HG03571 (cell line): ENCODE measurements around the gene NACC1.

Experiments used
- ATAC-seq: cut with Tn5 transposase; IDR thresholded peaks from one replicate; pipeline ENCODE4 v1.9.1; 2021; ENCODE audit not compliant: unreplicated experiment

The NACC1 gene

DNA sequence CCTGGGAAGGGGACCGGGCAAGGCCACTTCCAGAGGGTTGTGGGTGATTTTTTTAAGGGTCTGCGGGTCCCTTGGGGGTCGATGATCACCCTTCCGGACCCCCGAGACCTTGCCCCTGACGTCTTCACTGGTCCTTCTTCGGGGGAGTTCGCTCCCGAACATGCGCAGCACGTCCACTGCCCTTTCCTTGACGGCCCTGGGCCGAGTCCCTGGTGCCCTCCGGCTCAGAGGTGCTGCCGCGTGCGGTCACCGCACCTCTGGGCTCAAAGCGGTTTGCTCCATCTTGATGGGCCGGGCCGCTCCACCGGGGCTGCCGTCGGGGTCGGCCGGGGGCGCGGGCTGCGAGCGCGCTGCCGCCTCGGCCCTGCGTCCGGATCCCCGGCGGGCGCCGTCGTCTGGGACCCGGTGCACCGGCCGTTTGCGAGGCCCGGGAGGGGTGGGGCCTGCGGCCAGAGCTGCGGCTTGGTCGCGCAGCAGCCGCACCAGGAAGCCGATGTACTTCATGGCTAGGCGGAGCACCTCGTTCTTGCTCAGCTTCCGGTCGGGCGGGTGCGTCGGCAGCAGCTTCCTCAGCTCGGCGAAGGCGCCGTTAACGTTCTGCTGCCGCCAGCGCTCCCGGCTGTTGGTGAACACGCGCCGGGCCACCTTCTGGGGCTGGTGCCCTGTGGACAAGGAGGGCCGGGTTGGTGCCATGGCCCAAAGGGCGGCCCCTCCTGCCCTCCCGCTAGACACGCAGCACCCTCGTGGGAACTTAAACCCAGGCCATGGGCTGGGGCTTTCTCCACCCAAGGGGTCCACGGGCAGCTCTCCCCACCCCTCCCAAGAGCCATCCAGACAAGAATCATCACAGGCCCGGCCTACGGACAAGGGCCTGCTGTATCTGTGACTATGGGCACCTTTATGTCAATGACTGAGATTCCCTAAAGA lies 18.7 kb upstream of the NACC1 start:
- ATAC-seq = no peak

GRCh38 chr19:13100031-13100588 lies 18.0 kb upstream of the NACC1 start:
- ATAC-seq = no peak

- no peak for ATAC-seq
Observed at GRCh38 chr19:13100841-13101589, 17.0 kb upstream of the NACC1 start.

DNA sequence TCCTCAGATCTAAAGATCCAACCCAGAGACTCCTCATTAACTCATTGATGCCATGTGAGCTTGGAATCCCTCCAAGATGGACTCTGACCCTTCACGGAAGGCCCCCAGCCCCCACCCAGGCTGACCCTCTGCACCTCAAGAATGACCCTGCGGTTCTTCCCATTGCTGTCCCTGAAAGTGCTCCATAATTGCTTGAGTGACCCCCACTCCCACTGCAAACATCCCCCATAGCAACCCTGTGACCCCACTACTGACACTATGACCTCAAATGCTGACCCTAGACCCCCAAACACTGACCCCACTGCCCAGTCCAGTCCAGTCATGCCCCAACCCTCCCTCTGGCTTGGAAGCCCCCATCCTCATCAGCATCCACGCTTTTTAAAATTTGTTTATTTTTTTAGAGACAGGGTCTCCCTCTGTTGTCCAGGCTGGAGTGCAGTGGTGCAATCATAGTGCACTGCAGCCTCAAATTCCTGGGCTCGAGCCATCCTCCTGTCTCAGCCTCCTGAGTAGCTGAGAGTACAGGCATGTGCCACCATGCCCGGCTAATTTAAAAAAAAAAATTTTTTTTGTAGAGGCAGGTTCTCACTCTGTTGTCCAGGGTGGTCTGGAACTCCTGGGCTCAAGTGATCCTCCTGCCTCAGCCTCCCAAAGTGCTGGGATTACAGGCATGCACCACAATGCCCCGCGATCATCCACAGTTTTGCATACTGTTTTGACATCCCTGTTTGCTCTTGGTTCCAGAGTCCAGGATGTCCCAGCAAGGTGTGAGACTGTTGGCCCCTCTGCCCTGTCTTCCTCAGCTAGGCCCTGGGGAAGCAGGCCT lies 16.3 kb upstream of the NACC1 start:
- no peak for ATAC-seq

GRCh38 chr19:13102416-13102665 lies 15.7 kb upstream of the NACC1 start:
- no peak for ATAC-seq

DNA sequence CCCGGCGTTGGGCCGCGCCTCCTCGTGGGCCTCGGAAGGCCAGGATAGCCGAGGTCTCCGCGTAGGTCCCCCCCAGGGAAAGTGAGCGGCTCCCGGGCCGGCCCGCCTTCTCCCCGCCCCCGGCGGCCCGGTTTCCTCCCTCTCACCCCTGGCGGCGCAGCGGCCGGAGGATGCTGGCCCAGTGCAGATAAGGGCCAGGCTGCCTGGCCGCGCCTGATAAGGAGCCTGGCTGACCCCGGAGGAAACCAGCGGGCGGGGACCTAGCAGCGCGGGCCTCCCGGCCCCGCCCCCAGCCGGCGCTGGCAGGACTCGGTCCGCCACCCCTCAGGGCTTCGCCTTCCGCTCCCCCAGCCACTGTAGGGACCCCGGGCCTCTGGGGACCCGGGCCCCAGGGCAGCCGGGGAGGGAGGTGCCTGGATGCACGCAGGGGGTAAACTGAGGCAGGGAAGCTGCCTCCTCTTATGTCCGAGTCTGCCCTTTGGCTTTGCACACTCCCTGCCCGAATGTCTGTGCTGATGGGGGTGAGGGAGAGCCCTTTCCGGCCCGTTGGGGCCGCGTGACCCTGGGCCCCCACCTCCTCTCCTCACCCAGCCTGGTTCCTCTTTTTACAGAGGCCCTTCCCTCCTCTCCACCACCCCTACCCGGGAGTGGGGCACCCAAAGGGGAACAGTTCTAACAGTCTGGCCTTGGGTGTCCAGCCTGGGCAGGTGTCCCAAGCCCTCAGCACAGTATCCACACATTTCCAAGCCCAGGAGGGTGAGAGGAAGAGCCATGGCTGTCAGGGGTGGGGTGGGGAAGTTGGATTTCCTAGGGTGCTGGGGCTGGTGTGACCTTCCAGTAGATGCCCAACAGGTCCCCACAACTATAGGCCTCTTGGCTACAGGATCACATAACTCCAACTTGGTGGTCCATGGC lies 15.1 kb upstream of the NACC1 start, which contains the start of gene LYL1:
TSS of gene LYL1 (minus strand) at position 193 of the 915 bp plus-strand sequence. CDS start 1,687 bp downstream, outside the sequence.
- ATAC-seq = peak; percentile 42

DNA sequence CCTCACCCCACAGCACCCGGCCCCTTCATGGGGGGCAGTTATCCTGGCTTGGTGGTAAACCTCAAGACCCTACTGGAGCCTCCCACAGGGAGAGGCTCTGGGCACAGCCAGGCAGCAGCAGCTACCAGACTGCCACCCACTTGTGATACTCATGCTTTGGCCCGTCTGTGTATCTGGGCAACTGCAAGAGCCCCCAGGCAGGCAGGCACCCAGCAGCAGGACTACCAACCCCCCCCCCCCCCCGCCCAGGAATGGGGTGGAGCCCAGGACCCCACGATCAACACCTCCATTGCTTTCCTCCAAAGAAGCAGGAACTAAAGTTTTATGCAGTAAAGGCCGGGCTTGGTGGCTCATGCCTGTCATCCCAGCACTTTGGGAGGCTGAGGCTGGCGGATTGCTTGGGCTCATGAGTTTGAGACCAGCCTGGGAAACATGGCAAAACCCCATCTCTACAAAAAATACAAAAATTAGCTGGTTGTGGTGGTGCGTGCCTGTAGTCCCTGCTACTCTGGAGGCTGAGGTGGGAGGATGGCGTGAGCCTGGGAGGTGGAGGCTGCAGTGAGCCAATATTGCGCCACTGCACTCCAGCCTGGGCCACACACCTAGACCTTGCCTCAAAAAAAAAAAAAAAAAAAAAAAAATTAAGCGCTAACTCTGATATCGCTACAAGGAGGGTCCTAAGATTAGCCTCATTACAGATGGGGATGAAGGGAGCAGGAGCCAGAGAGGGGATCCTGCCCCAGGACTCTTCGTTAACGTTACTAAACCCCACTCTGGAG lies 14.3 kb upstream of the NACC1 start:
- ATAC-seq = no peak

GRCh38 chr19:13104360-13104847 lies 13.7 kb upstream of the NACC1 start:
- ATAC-seq = peak; percentile 28

DNA sequence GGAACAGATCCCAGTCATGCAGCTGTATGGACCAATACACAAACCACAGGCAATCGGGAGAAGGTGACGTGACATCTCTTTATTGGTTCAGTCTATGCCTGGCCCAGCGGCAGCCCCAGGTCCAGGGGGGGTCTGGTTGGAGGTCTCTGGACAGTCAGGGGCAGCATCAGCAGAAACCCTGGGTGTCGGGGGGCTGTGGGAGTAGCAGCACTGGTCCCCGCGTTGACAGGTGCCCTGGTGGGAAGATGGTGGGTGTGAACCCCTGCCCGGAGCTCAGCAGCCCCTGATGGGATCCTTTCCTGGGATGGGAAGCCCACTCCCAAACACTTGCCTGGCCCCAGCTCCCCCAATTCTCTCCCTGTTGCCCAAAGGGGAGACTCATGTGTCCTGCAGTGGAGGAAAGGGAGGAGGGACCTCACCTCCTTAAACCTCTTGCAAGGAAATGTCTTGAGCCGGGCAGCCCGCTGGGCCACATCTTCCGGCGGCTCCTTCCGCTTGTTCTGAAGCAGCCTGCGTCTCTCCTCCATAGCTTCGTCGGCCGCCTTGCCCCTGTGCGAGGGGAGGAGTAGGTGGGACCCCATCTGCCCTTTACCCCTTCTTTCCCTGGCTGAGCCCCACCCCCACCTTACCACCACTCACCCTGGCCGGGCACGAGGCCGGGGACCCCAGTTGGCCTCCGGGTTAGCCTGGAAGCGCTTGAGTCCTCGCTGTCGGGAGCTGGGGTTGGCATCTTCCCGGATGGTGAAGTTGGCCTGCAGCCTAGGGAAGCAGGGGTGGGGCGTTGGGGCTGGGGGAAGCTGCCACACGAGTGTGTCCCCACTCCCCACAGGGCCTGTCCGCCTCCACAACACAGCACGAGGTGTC lies 13.0 kb upstream of the NACC1 start:
- no peak for ATAC-seq

- no peak for ATAC-seq
Observed at GRCh38 chr19:13109361-13110098, 8.5 kb upstream of the NACC1 start.

DNA sequence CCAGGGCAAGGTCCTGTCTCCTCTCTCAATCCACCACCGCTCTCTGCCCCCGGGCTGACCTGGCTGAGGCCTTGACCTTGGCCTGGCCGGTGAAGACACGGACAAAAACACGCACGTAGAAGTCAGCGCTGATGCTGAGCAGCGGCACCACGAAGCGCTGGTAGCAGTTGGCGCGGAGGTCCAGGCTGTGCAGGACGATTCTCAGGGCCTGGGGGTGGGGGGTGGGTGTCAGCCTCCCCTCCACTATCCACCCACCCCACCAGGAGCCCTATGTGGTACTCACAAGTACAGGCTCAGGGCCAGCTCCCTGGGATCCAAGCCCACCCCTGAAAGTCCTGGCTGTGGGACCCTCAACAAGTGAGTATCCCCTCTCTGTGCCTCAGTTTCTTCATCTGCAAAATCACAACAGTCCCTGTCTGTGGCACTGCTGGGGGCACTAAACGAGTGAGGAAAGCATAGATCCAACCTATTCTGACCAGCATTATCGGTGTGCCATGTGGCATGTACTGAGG lies 7.9 kb upstream of the NACC1 start:
- no peak for ATAC-seq

DNA sequence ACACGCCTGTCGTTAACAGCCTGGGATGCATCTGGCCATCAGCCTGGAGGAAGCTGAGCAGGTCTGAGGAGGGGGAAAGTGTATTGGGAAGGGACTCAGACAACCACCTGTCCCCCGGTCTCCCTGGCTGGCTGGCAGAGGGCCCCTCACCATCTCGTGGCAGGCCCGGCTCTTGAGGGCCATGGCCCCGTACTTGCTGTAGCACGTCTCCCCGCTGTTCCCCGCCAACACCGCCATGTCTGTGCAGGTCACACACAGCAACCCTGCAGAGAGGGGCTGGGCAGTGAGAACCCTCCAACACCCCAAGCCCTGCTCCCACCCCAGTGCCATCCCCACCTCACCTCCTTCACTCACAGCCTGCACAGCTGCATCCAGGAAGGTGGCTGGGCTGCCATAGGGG lies 5.5 kb upstream of the NACC1 start:
- no peak for ATAC-seq

DNA sequence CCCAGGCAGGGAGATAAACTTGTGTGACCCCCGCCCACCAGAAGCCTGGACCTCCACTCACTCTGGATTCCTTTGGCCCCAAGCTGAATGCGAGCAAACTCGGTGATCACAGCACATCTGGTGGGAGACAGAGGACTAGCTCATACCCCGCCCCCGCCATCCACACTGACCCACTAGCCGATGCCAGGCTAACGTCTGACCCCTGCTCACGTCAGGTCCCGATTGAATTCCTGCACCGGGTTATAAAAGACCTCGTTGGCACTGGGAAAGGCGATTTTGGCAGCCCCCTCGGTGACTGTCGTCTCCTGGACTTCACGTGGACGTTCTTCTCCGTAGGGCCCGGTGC lies 2.2 kb upstream of the NACC1 start:
- no peak for ATAC-seq

DNA sequence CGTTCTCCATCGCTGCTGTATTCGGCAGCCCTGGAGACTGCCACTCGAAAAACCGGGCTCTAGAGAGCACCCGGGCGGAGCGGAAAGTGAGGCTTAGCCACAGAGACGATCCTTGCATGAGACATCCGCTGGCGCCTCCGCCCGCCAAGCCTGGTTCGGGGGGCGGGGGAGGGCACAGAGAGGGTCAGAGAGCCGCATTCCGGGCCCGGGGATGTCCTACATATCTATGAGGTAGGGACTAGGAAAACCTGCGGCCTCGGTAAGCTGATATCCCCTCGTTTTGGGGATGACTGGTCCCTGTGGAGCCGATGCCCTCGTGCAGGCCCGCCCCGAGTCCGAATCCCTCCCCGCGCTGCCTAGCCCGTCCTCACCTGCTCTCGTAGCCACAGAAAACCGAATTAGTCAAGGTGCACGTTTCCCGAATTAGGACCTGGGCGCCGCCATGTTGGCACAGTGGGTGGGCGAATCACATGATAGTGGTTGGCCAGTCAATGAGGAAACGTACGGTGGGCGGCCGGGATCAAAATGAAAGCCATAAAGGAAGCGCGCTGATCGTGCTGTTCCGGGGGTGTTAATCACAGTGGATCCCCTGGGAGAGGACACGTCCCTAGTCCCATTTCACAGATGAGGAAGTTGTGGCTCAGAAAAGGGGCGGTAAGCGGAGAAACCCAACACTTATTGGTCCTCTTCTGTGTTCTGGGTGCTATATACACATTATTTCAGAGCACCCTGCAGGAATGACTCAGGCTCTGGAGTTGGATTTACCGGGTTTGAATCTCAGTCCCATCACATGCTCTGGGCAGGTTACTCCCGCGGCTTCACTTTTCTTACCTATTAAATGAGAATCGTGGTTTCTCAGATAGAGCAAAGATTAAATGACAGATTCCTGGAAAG lies 1.5 kb upstream of the NACC1 start, which contains the start of gene TRMT1:
TSS of gene TRMT1 (minus strand) at position 459 of the 894 bp plus-strand sequence. CDS start at position 118, 341 bp downstream.
- ATAC-seq = no peak

DNA sequence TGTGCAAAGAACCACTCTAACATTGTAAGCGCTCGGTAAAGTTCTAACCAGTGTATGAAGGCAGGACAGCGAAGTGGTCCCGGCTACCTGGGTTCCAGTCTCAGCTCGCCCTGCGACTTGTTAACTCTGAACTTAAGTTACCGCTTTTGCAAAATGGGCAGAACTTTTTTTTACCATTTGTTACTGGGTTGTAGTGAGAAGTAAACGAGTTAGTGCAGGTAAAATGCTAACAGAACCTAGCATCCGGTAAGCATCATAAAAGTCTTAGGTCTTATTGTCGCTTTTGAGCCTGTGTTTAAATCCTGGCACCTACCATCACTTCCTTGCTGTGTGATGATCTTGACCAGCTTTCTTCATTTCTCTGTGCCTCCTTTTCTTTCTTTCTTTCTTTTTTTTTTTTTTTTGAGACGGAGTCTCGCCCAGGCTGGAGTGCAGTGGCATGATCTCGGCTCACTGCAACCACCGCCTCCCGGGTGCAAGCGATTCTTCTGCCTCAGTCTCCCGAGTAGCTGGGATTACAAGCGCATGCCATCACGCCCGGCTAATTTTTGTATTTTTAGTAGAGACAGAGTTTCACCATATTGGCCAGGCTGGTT lies 790 bp upstream of the NACC1 start:
- no peak for ATAC-seq
